Measurements from ENCODE around the gene GANAB. TPM values are rescaled to one million over a fixed set of nuclear protein-coding genes. Genes with fewer than 3 reads are reported as not detected.
"Not testable (repeated sequence)": the region's sequence is repeated elsewhere in the genome, so short reads cannot be mapped to it uniquely, and the experiment has no call there.

Gene GANAB
- 251 and 254 TPM in 2 replicates for total RNA-seq
- 212 and 232 TPM in 2 replicates for polyA plus RNA-seq

DNA sequence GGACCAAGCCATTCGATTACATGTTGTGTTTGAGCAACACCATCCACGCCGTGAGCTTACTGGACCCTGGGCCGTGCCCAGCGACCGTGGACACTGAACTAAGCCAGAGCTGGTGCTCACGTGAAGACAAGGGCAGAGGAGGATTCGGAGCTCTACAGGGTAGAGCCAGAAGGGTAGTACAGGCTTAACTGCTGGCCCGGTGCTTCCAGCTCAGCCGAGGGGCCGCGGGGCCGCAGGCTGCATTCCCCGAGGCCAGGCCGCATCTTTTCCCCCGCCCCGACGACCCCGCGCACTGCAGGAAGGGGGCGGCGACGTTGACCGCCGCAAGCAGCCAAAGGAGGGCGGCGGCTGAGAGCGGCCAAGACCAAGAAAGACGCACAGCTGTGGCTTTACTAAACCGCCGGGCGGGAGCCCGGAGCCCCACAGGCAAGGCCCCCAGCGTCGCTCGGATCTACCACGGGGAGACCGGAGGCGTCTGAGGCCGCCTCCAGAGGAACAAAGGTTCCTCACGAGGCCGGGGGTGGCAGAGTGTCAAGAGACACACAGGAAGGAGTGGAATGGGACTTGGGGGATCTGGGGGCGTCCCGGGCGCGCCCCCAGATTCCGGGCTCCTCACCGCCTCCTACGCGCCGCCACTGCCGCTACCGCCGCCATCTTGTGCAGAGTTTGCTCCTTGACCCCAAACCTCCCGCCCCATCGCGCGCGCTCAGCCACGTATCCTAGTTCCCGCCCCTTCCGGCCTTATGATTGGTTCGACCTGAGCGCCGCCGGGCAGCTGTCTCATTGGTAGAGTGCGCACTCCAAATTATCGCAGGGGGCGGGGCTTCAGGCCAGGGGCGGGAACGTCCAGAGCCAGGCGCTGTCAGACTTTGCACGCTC lies at the start of gene GANAB:
Gene GANAB, minus strand, starts transcription at position 668 of the 879 bp plus-strand sequence. Its CDS starts 14 bp downstream, at position 654.
- peaks cover 6% of the 10 kb centered on the region for H3K4me1 ChIP-seq (ENCODE audit: insufficient read depth)
- TF ChIP-seq EZH2 (IDR thresholded peaks at IDR 0.05; ENCODE audit: borderline replicate concordance): no peak
- TF ChIP-seq EZH2phosphoT487 (IDR thresholded peaks at IDR 0.05; ENCODE audit: low read depth, severe bottlenecking, unreplicated experiment): no peak
- TF ChIP-seq, protein P1, sequence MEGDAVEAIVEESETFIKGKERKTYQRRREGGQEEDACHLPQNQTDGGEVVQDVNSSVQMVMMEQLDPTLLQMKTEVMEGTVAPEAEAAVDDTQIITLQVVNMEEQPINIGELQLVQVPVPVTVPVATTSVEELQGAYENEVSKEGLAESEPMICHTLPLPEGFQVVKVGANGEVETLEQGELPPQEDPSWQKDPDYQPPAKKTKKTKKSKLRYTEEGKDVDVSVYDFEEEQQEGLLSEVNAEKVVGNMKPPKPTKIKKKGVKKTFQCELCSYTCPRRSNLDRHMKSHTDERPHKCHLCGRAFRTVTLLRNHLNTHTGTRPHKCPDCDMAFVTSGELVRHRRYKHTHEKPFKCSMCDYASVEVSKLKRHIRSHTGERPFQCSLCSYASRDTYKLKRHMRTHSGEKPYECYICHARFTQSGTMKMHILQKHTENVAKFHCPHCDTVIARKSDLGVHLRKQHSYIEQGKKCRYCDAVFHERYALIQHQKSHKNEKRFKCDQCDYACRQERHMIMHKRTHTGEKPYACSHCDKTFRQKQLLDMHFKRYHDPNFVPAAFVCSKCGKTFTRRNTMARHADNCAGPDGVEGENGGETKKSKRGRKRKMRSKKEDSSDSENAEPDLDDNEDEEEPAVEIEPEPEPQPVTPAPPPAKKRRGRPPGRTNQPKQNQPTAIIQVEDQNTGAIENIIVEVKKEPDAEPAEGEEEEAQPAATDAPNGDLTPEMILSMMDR (IDR thresholded peaks at IDR 0.05; ENCODE audit: poor library complexity): no peak
- H3K4me2 ChIP-seq: peak within 1 kb of the TSS; percentile 97
- H3K27me3 ChIP-seq: no peaks in the 10 kb centered on the region
- H3K9me3 ChIP-seq (ENCODE audit: low read depth): no peaks in the 10 kb centered on the region
- WGBS (ENCODE audit: low lambda C conversion rate, missing lambda C conversion rate): under 1% methylated on average over 72 of the region's 73 CpGs
- H3K27ac ChIP-seq: peak within 1 kb of the TSS; percentile 97
- H2AFZ ChIP-seq: peak within 1 kb of the TSS; percentile 20
- H3K79me2 ChIP-seq: peaks cover 59% of the 10 kb centered on the region
- peak within 1 kb of the TSS; percentile 72 for H3K4me3 ChIP-seq
- peak; percentile 100 for DNase-seq (ENCODE audit: low spot score)
- no peaks in the 10 kb centered on the region for H4K20me1 ChIP-seq (ENCODE audit: insufficient read depth, poor library complexity, severe bottlenecking)
- no peaks in the 10 kb centered on the region for H3K36me3 ChIP-seq (replicated peaks; ENCODE audit: insufficient read depth, low read depth)
- no peaks in the 10 kb centered on the region for H3K9me2 ChIP-seq (replicated peaks; ENCODE audit: insufficient read depth)

DNA sequence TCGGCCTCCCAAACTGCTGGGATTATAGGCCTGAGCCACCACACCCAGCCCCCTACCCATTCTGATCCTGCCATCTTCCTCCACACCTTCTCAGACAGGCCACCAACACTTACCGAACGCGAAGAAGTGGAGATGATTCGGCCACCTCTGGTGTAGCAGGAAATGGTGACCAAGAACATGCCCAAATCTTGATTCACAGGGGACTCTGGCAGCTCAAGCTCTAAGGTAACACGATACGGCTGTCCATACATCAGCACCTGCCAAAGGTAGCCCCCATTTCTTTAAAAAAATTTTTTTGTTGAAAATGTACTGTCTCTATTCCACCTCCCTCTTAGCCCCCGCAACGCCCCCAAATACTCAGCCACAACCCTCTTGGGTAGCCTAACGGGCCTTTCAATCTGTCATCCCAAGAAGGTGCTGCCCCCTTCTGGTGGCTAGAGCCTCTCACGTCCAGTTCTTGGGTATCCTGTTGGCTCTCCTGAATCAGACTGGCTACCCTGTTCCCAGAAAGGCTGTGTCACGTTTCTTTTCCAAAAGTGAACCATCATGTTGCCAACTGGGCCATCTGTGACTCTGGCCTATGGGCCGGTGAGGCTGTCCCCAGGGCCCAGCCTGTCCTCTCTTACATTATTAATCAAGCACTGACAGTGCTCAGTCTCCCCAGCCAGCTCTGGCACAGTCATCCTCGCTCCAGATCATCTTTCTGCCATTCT lies 48.2 kb upstream of the GANAB start:
- Histone ChIP-seq H3K4me2 (no peak overlapping the region), H3K9me2 (replicated peaks; ENCODE audit: insufficient read depth) (no peaks in the 10 kb centered on the region), H3K4me1 (ENCODE audit: insufficient read depth) (no peaks in the 10 kb centered on the region), H3K4me3 (no peak overlapping the region), H3K9me3 (ENCODE audit: low read depth) (no peaks in the 10 kb centered on the region), H2AFZ (no peak overlapping the region), H3K36me3 (replicated peaks; ENCODE audit: insufficient read depth, low read depth) (no peaks in the 10 kb centered on the region), H3K27ac (no peak overlapping the region), H3K79me2 (no peaks in the 10 kb centered on the region), H3K27me3 (no peaks in the 10 kb centered on the region), H4K20me1 (ENCODE audit: insufficient read depth, poor library complexity, severe bottlenecking) (no peaks in the 10 kb centered on the region)
- TF ChIP-seq, protein P1 (IDR thresholded peaks at IDR 0.05; ENCODE audit: poor library complexity): peak; percentile 81
- no peak for TF ChIP-seq EZH2phosphoT487 (IDR thresholded peaks at IDR 0.05; ENCODE audit: low read depth, severe bottlenecking, unreplicated experiment)
- TF ChIP-seq EZH2 (IDR thresholded peaks at IDR 0.05; ENCODE audit: borderline replicate concordance): no peak
- DNase-seq (ENCODE audit: low spot score): peak; percentile 88
- WGBS (ENCODE audit: low lambda C conversion rate, missing lambda C conversion rate): 73% methylated on average over 14 of the region's 14 CpGs

DNA sequence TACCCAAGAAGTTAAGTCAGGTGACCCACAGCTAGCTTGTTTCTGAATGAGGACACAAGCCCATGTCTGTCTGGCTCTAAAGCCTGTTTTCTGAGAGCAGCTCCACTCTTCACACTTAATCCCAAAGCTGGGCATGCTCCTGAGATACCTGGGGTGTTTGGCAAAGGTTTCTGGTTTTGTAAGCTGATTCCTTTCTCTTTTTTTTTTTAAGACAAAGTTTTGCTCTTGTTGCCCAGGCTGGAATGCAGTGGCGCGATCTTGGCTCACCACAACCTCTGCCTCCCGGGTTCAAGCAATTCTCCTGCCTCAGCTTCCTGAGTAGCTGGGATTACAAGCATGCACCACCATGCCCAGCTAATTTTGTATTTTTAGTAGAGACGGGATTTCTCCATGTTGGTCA lies 47.2 kb upstream of the GANAB start:
- H2AFZ ChIP-seq; H3K4me2 ChIP-seq; H3K9me3 ChIP-seq (ENCODE audit: low read depth); H3K4me1 ChIP-seq (ENCODE audit: insufficient read depth); H3K79me2 ChIP-seq; H3K4me3 ChIP-seq; H3K27ac ChIP-seq; H3K9me2 ChIP-seq (replicated peaks; ENCODE audit: insufficient read depth); DNase-seq (ENCODE audit: low spot score); H3K36me3 ChIP-seq (replicated peaks; ENCODE audit: insufficient read depth, low read depth); H4K20me1 ChIP-seq (ENCODE audit: insufficient read depth, poor library complexity, severe bottlenecking); H3K27me3 ChIP-seq: not testable (repeated sequence)
- WGBS (ENCODE audit: low lambda C conversion rate, missing lambda C conversion rate): 78% methylated on average over 4 of the region's 4 CpGs

Measured in hepatocyte (in vitro differentiated cells).